Keratinocyte (primary cell): Measurements from ENCODE around the gene CBFA2T3. TPM values are rescaled to one million over a fixed set of nuclear protein-coding genes. Genes with fewer than 3 reads are reported as not detected.
"Not testable (repeated sequence)": the region's sequence is repeated elsewhere in the genome, so short reads cannot be mapped to it uniquely, and the experiment has no call there.

ENCODE experiments used
- DNase-seq: peaks from one replicate; pipeline ENCODE4 v3.0.0-alpha.2; 2011; ENCODE audit warnings: low read depth, missing footprints, low spot score
- FAIRE-seq: peaks from 2 replicates; lab custom pipeline; 2011; peaks lifted over from hg19 to GRCh38; lab: Jason Lieb, UNC
- H2AFZ ChIP-seq: 2 replicates; pipeline ENCODE4 v1.6.0; 2012; ENCODE audit warnings: low read length, control low read depth, inconsistent platforms; ENCODE audit not compliant: control insufficient read depth
- H3K27ac ChIP-seq: 2 replicates; pipeline ENCODE4 v1.5.1; 2011; ENCODE audit warnings: low read length; ENCODE audit not compliant: control insufficient read depth, insufficient read depth
- H3K27me3 ChIP-seq: 3 replicates; pipeline ENCODE4 v1.6.0; 2011; ENCODE audit warnings: low read length; ENCODE audit not compliant: control insufficient read depth, insufficient read depth; ENCODE audit errors: extremely low read depth
- H3K36me3 ChIP-seq, 2 experiments: 2 replicates in 1 of 2; 3 replicates in 1 of 2; pipeline ENCODE4 v1.5.1; 2011; ENCODE audit warnings: low read length in 2 of 2, mild to moderate bottlenecking in 1 of 2; ENCODE audit not compliant: control insufficient read depth in 2 of 2, insufficient read depth in 2 of 2; ENCODE audit errors: extremely low read depth in 1 of 2
- H3K4me1 ChIP-seq: 3 replicates; pipeline ENCODE4 v1.5.1; 2011; ENCODE audit warnings: low read length; ENCODE audit not compliant: control insufficient read depth, insufficient read depth; ENCODE audit errors: extremely low read depth
- H3K4me2 ChIP-seq: 3 replicates; pipeline ENCODE4 v1.6.0; 2011; ENCODE audit warnings: low read depth, low read length; ENCODE audit not compliant: control insufficient read depth, insufficient read depth; ENCODE audit errors: extremely low read depth
- H3K4me3 ChIP-seq, 3 experiments: fragments of 200-600 bp in 1 of 3; sonication (generic) in 1 of 3; 2 replicates in 2 of 3; 3 replicates in 1 of 3; pipeline ENCODE4 v1.5.1; 2011 to 2016; ENCODE audit warnings: low read length in 3 of 3, mild to moderate bottlenecking in 3 of 3, control low read depth in 2 of 3, inconsistent platforms in 1 of 3, low read depth in 1 of 3, mixed read lengths in 1 of 3, mixed run types in 1 of 3, moderate library complexity in 1 of 3; ENCODE audit not compliant: control insufficient read depth in 2 of 3, insufficient read depth in 2 of 3; ENCODE audit errors: extremely low read depth in 1 of 3
- H3K79me2 ChIP-seq: 2 replicates; pipeline ENCODE4 v1.6.0; 2012; ENCODE audit warnings: low read length; ENCODE audit not compliant: control insufficient read depth, insufficient read depth
- H3K9ac ChIP-seq: 3 replicates; pipeline ENCODE4 v1.6.0; 2011; ENCODE audit warnings: low read length; ENCODE audit not compliant: control insufficient read depth, insufficient read depth; ENCODE audit errors: extremely low read depth
- H3K9me1 ChIP-seq: 3 replicates; pipeline ENCODE4 v1.6.0; 2011; ENCODE audit warnings: low read length; ENCODE audit not compliant: control insufficient read depth, insufficient read depth; ENCODE audit errors: extremely low read depth
- H3K9me3 ChIP-seq: 2 replicates; pipeline ENCODE4 v1.5.1; 2012; ENCODE audit warnings: low read depth, low read length; ENCODE audit not compliant: control insufficient read depth
- H4K20me1 ChIP-seq: 3 replicates; pipeline ENCODE4 v1.6.0; 2011; ENCODE audit warnings: low read length; ENCODE audit not compliant: control insufficient read depth, insufficient read depth; ENCODE audit errors: extremely low read depth
- CTCF ChIP-seq, 3 experiments: IDR thresholded peaks in 1 of 3; conservative IDR thresholded peaks in 1 of 3; optimal IDR thresholded peaks in 1 of 3; 2 replicates in 2 of 3; 3 replicates in 1 of 3; pipeline versions ENCODE3 to v1.5.1; 2011; ENCODE audit warnings: low read length in 3 of 3, mild to moderate bottlenecking in 3 of 3, moderate library complexity in 2 of 3, control low read depth in 1 of 3, inconsistent platforms in 1 of 3; ENCODE audit not compliant: insufficient read depth in 2 of 3; ENCODE audit errors: extremely low read depth in 1 of 3
- EZH2 ChIP-seq: IDR thresholded peaks from one replicate; pipeline ENCODE4 v1.6.1; 2012; ENCODE audit warnings: inconsistent platforms, mild to moderate bottlenecking, low read length, moderate library complexity
- dilution Hi-C: fragments of 300-500 bp; cut with MboI; formaldehyde crosslinking; loops from one replicate; pipeline ENCODE4 v1.7.0; 2020; ENCODE audit warnings: low sequenced_read_pairs; ENCODE audit not compliant: extremely low pct_ligation_motif_present
- polyA plus RNA-seq, 5 experiments: library from polyadenylated mRNA; depleted of rRNA in 3 of 5; stranded (reverse) in 3 of 5; stranded (forward) in 1 of 5; unstranded in 1 of 5; fragments of >200 nt; gene quantifications; 1 replicate in 1 of 5; 2 replicates in 3 of 5; 3 replicates in 1 of 5; pipeline versions ENCODE4 v1.2.1 to v1.2.3, GENCODE V29; 2011 to 2012; ENCODE audit warnings: missing spikeins in 2 of 5, low read depth in 1 of 5, low replicate concordance in 1 of 5

Gene CBFA2T3
- polyA plus RNA-seq, 1 donor (not counting 4 experiments of a cell fraction or from before 2014, with no cell fraction given): 0.08 TPM

GRCh38 chr16:89018282-89019158 lies 41.5 kb upstream of the CBFA2T3 start:
- H3K9me3 ChIP-seq: peaks cover 8% of the 10 kb centered on the region
- dilution Hi-C loops: no loop called here
- no peak overlapping the region for H3K4me2 ChIP-seq
- H2AFZ ChIP-seq: no peak overlapping the region
- no peaks in the 10 kb centered on the region for H3K9me1 ChIP-seq
- FAIRE-seq (no peak), DNase-seq (no peak)
- H4K20me1 ChIP-seq: no peaks in the 10 kb centered on the region
- H3K36me3 ChIP-seq: no peaks in the 10 kb centered on the region
- H3K79me2 ChIP-seq: no peaks in the 10 kb centered on the region
- no peak overlapping the region for H3K27ac ChIP-seq
- no peak overlapping the region for H3K9ac ChIP-seq
- H3K4me3 ChIP-seq: no peak overlapping the region
- TF ChIP-seq CTCF (optimal IDR thresholded peaks at IDR 0.05 in 1 of 3, IDR thresholded peaks at IDR 0.05 in 1 of 3, conservative IDR thresholded peaks at IDR 0.05 in 1 of 3; ENCODE audit: extremely low read depth in 1 of 3, insufficient read depth in 2 of 3, low read length in 3 of 3): no peak
- TF ChIP-seq EZH2: no peak
- H3K27me3 ChIP-seq: peaks cover 3% of the 10 kb centered on the region
- no peaks in the 10 kb centered on the region for H3K4me1 ChIP-seq

GRCh38 chr16:89017543-89018281 lies 40.7 kb upstream of the CBFA2T3 start:
- Histone ChIP-seq H3K4me2 (no peak overlapping the region), H3K27ac (no peak overlapping the region), H3K27me3 (peaks cover 3% of the 10 kb centered on the region), H3K36me3 (no peaks in the 10 kb centered on the region), H3K4me1 (no peaks in the 10 kb centered on the region), H2AFZ (no peak overlapping the region), H3K9me3 (peaks cover 8% of the 10 kb centered on the region), H3K9ac (no peak overlapping the region), H3K79me2 (no peaks in the 10 kb centered on the region), H4K20me1 (no peaks in the 10 kb centered on the region), H3K9me1 (no peaks in the 10 kb centered on the region), H3K4me3 (no peak overlapping the region)
- no peak for TF ChIP-seq CTCF (optimal IDR thresholded peaks at IDR 0.05 in 1 of 3, IDR thresholded peaks at IDR 0.05 in 1 of 3, conservative IDR thresholded peaks at IDR 0.05 in 1 of 3; ENCODE audit: extremely low read depth in 1 of 3, insufficient read depth in 2 of 3, low read length in 3 of 3)
- no peak for TF ChIP-seq EZH2
- DNase-seq (no peak), FAIRE-seq (no peak)
- dilution Hi-C loops: no loop called here

GRCh38 chr16:89016561-89016960 lies 39.6 kb upstream of the CBFA2T3 start:
- H3K4me3 ChIP-seq, H3K27ac ChIP-seq, H3K4me2 ChIP-seq, H3K4me1 ChIP-seq, FAIRE-seq, H3K9me1 ChIP-seq, dilution Hi-C loops, H3K27me3 ChIP-seq, H3K36me3 ChIP-seq, DNase-seq, H4K20me1 ChIP-seq, H3K9me3 ChIP-seq, H3K79me2 ChIP-seq, H2AFZ ChIP-seq, H3K9ac ChIP-seq: not testable (repeated sequence)
